RWPE2 (cell line): ENCODE measurements around the gene SLC25A6.
A peak's percentile ranks its signal among the peaks of the same experiment; 100 is the strongest.

ENCODE experiments used
- ATAC-seq: fragments of 200-7000 bp; cut with Tn5 transposase; 3 replicates; pipeline ENCODE4 v1.9.1; 2021; ENCODE audit warnings: low read depth
- DNase-seq: peaks from one replicate; pipeline ENCODE4 v3.0.0-alpha.2; 2020; ENCODE audit warnings: low spot score
- H3K27ac ChIP-seq: fragments of 450-650 bp; 2 replicates; pipeline ENCODE4 v1.5.1; 2017; ENCODE audit warnings: mild to moderate bottlenecking; ENCODE audit not compliant: poor library complexity, severe bottlenecking
- H3K27me3 ChIP-seq: fragments of 250-450 bp; sonication (Bioruptor Pico); 2 replicates; pipeline ENCODE4 v1.5.1; 2021; ENCODE audit warnings: mild to moderate bottlenecking, moderate library complexity; ENCODE audit not compliant: insufficient read depth, poor library complexity, severe bottlenecking
- H3K36me3 ChIP-seq: fragments of 250-450 bp; sonication (Bioruptor Pico); 2 replicates; pipeline ENCODE4 v1.5.1; 2020; ENCODE audit warnings: low read depth, mild to moderate bottlenecking, moderate library complexity
- H3K4me1 ChIP-seq: fragments of 250-450 bp; sonication (Bioruptor Pico); 2 replicates; pipeline ENCODE4 v1.5.1; 2021; ENCODE audit warnings: mild to moderate bottlenecking, moderate library complexity; ENCODE audit not compliant: insufficient read depth, poor library complexity, severe bottlenecking
- H3K4me3 ChIP-seq: fragments of 250-450 bp; sonication (Bioruptor Pico); 2 replicates; pipeline ENCODE4 v1.5.1; 2021; ENCODE audit warnings: mild to moderate bottlenecking, moderate library complexity; ENCODE audit not compliant: severe bottlenecking
- H3K9me3 ChIP-seq: fragments of 250-450 bp; sonication (Bioruptor Pico); 2 replicates; pipeline ENCODE4 v1.5.1; 2021; ENCODE audit warnings: mild to moderate bottlenecking, moderate library complexity; ENCODE audit not compliant: severe bottlenecking
- CTCF ChIP-seq: fragments of 450-650 bp; IDR thresholded peaks from one replicate; pipeline ENCODE4 v1.5.1; 2017; ENCODE audit warnings: mild to moderate bottlenecking, moderate library complexity; ENCODE audit not compliant: poor library complexity, severe bottlenecking

SLC25A6 gene

GRCh38 chrX:1361275-1361674 is 30.6 kb downstream of the SLC25A6 start:
- H3K4me1 ChIP-seq = no peaks in the 10 kb centered on the region
- ATAC-seq (no peak), DNase-seq (no peak)
- no peak for TF ChIP-seq CTCF
- H3K9me3 ChIP-seq = peaks cover 11% of the 10 kb centered on the region
- H3K36me3 ChIP-seq = no peaks in the 10 kb centered on the region
- no peaks in the 10 kb centered on the region for H3K27me3 ChIP-seq
- H3K4me3 ChIP-seq = no peak overlapping the region
- H3K27ac ChIP-seq = no peak overlapping the region

- no peak for DNase-seq
- no peak overlapping the region for H3K27ac ChIP-seq
- TF ChIP-seq CTCF = no peak
- no peaks in the 10 kb centered on the region for H3K27me3 ChIP-seq
- no peak for ATAC-seq
- H3K4me3 ChIP-seq = no peak overlapping the region
- no peaks in the 10 kb centered on the region for H3K36me3 ChIP-seq
- H3K4me1 ChIP-seq = no peaks in the 10 kb centered on the region
- H3K9me3 ChIP-seq = peaks cover 11% of the 10 kb centered on the region
Observed at GRCh38 chrX:1360171-1360570, 31.7 kb downstream of the SLC25A6 start.

GRCh38 chrX:1359477-1359873 is 32.4 kb downstream of the SLC25A6 start:
- Histone ChIP-seq H3K4me1 (no peaks in the 10 kb centered on the region), H3K27me3 (no peaks in the 10 kb centered on the region), H3K36me3 (no peaks in the 10 kb centered on the region), H3K27ac (no peak overlapping the region), H3K9me3 (peaks cover 11% of the 10 kb centered on the region), H3K4me3 (no peak overlapping the region)
- TF ChIP-seq CTCF = no peak
- ATAC-seq (no peak), DNase-seq (no peak)

- Histone ChIP-seq H3K27me3 (no peaks in the 10 kb centered on the region), H3K27ac (no peak overlapping the region), H3K4me3 (no peak overlapping the region), H3K36me3 (no peaks in the 10 kb centered on the region), H3K9me3 (peaks cover 9% of the 10 kb centered on the region), H3K4me1 (no peaks in the 10 kb centered on the region)
- TF ChIP-seq CTCF = no peak
- DNase-seq = no peak
- 0 out of 3 replicates have a peak, but pooled peaks have one; percentile 14 for ATAC-seq
Observed at GRCh38 chrX:1358793-1359476, 33.0 kb downstream of the SLC25A6 start.

GRCh38 chrX:1357993-1358392 is 33.9 kb downstream of the SLC25A6 start:
- Histone ChIP-seq H3K9me3 (peaks cover 10% of the 10 kb centered on the region), H3K4me3 (no peak overlapping the region), H3K4me1 (no peaks in the 10 kb centered on the region), H3K27me3 (no peaks in the 10 kb centered on the region), H3K36me3 (no peaks in the 10 kb centered on the region), H3K27ac (no peak overlapping the region)
- no peak for TF ChIP-seq CTCF
- no peak for DNase-seq
- ATAC-seq = no peak
